MM.1S (cell line): ENCODE results near the gene ANKS6.

Source experiments
- DNase-seq: peaks from one replicate; pipeline ENCODE4 v3.0.0-alpha.2; 2015
- H2AFZ ChIP-seq: fragments of 300-600 bp; sonication (generic); 2 replicates; pipeline ENCODE4 v1.6.0; 2016; ENCODE audit warnings: antibody characterized with exemption, low read length
- H3F3A ChIP-seq: fragments of 300-600 bp; sonication (generic); 2 replicates; pipeline ENCODE4 v1.6.1; 2016; ENCODE audit warnings: mild to moderate bottlenecking, antibody characterized with exemption, low read length, moderate library complexity, mixed read lengths; ENCODE audit not compliant: insufficient read depth
- H3K27ac ChIP-seq: fragments of 300-600 bp; sonication (generic); 2 replicates; pipeline ENCODE4 v1.5.1; 2016; ENCODE audit warnings: mild to moderate bottlenecking, low read length
- H3K27me3 ChIP-seq: fragments of 300-600 bp; sonication (generic); replicated peaks from 2 replicates; pipeline ENCODE4 v1.6.0; 2016; ENCODE audit warnings: low read length; ENCODE audit not compliant: insufficient read depth
- H3K36me3 ChIP-seq: fragments of 300-600 bp; sonication (generic); replicated peaks from 2 replicates; pipeline ENCODE4 v1.6.1; 2016; ENCODE audit warnings: mild to moderate bottlenecking, low read length, mixed read lengths; ENCODE audit not compliant: insufficient read depth
- H3K4me1 ChIP-seq: fragments of 300-600 bp; sonication (generic); 2 replicates; pipeline ENCODE4 v1.6.1; 2016; ENCODE audit warnings: low read length, mixed read lengths
- H3K4me2 ChIP-seq: fragments of 300-600 bp; sonication (generic); 2 replicates; pipeline ENCODE4 v1.6.0; 2016; ENCODE audit warnings: low read depth, low read length
- H3K4me3 ChIP-seq: fragments of 300-600 bp; sonication (generic); 2 replicates; pipeline ENCODE4 v1.5.1; 2016; ENCODE audit warnings: low read length, mixed read lengths
- H3K79me2 ChIP-seq: fragments of 300-600 bp; sonication (generic); 2 replicates; pipeline ENCODE4 v1.6.1; 2016; ENCODE audit warnings: mixed run types, low read length, mixed read lengths
- H3K9ac ChIP-seq: fragments of 300-600 bp; sonication (generic); 2 replicates; pipeline ENCODE4 v1.6.1; 2016; ENCODE audit warnings: low read length, mixed read lengths
- H3K9me2 ChIP-seq: fragments of 300-600 bp; sonication (generic); replicated peaks from 2 replicates; pipeline ENCODE4 v1.6.1; 2016; ENCODE audit warnings: mild to moderate bottlenecking, low read length, mixed read lengths; ENCODE audit not compliant: insufficient read depth
- H3K9me3 ChIP-seq: fragments of 300-600 bp; sonication (generic); replicated peaks from 2 replicates; pipeline ENCODE4 v1.6.1; 2016; ENCODE audit warnings: mild to moderate bottlenecking, low read length, mixed read lengths; ENCODE audit not compliant: insufficient read depth
- H4K20me1 ChIP-seq: fragments of 300-600 bp; sonication (generic); 2 replicates; pipeline ENCODE4 v1.6.1; 2016; ENCODE audit warnings: mild to moderate bottlenecking, low read length, moderate library complexity, mixed read lengths; ENCODE audit not compliant: insufficient read depth
- CTCF ChIP-seq: fragments of 300-600 bp; sonication (generic); IDR thresholded peaks from 2 replicates; pipeline ENCODE4 v1.5.1; 2016; ENCODE audit warnings: antibody characterized with exemption, low read length, mixed read lengths
- EZH2 ChIP-seq: fragments of 300-600 bp; sonication (generic); optimal IDR thresholded peaks from 2 replicates; pipeline ENCODE3; 2017; ENCODE audit warnings: low read depth, mild to moderate bottlenecking, antibody characterized with exemption, low read length, mixed read lengths
- EZH2phosphoT487 ChIP-seq: fragments of 300-600 bp; sonication (generic); IDR thresholded peaks from 2 replicates; pipeline ENCODE4 v1.6.1; 2018; ENCODE audit warnings: antibody characterized with exemption, low read length

ANKS6 gene

GRCh38 chr9:98801561-98801960 lies 5.2 kb upstream of the ANKS6 start:
- Histone ChIP-seq H3K4me3 (no peak overlapping the region), H3K27ac (no peak overlapping the region), H3K9ac (no peak overlapping the region), H3K27me3 (peaks cover 5% of the 10 kb centered on the region), H2AFZ (no peak overlapping the region), H4K20me1 (no peaks in the 10 kb centered on the region), H3K36me3 (no peaks in the 10 kb centered on the region), H3K9me3 (no peaks in the 10 kb centered on the region), H3K4me1 (no peaks in the 10 kb centered on the region), H3F3A (no peaks in the 10 kb centered on the region), H3K79me2 (no peaks in the 10 kb centered on the region), H3K9me2 (no peaks in the 10 kb centered on the region), H3K4me2 (no peak overlapping the region)
- DNase-seq = no peak
- TF ChIP-seq EZH2phosphoT487 (no peak), CTCF (no peak), EZH2 (no peak)

- H3K9me3 ChIP-seq = no peaks in the 10 kb centered on the region
- no peak overlapping the region for H2AFZ ChIP-seq
- no peaks in the 10 kb centered on the region for H3K9me2 ChIP-seq
- no peak overlapping the region for H3K27ac ChIP-seq
- no peaks in the 10 kb centered on the region for H3K36me3 ChIP-seq
- H3K79me2 ChIP-seq = peaks cover 8% of the 10 kb centered on the region; the same call in 1 of the 2 replicates
- no peak for DNase-seq
- no peak overlapping the region for H3K4me2 ChIP-seq
- no peaks in the 10 kb centered on the region for H4K20me1 ChIP-seq
- no peak overlapping the region for H3K9ac ChIP-seq
- H3K4me3 ChIP-seq = no peak overlapping the region
- peaks cover 4% of the 10 kb centered on the region; the same call in 1 of the 2 replicates for H3K4me1 ChIP-seq
- H3F3A ChIP-seq = no peaks in the 10 kb centered on the region
- H3K27me3 ChIP-seq = peaks cover 5% of the 10 kb centered on the region
- TF ChIP-seq CTCF (no peak), EZH2 (no peak), EZH2phosphoT487 (no peak)
Observed at GRCh38 chr9:98798254-98798653, 1.9 kb upstream of the ANKS6 start.

GRCh38 chr9:98797491-98797890 lies 1.1 kb upstream of the ANKS6 start:
- no peaks in the 10 kb centered on the region for H3K36me3 ChIP-seq
- no peak for DNase-seq
- no peak overlapping the region for H3K27ac ChIP-seq

More at GRCh38 chr9:98797491-98797890, 1.1 kb upstream of the ANKS6 start:
- H3K9me2 ChIP-seq = no peaks in the 10 kb centered on the region
- peaks cover 5% of the 10 kb centered on the region for H3K27me3 ChIP-seq
- H3K9me3 ChIP-seq = no peaks in the 10 kb centered on the region
- no peak overlapping the region for H3K9ac ChIP-seq
- peaks cover 8% of the 10 kb centered on the region; the same call in 1 of the 2 replicates for H3K79me2 ChIP-seq
- no peak overlapping the region for H3K4me3 ChIP-seq
- H3F3A ChIP-seq = no peaks in the 10 kb centered on the region
- peaks cover 4% of the 10 kb centered on the region; the same call in 1 of the 2 replicates for H3K4me1 ChIP-seq
- no peaks in the 10 kb centered on the region for H4K20me1 ChIP-seq
- no peak overlapping the region for H2AFZ ChIP-seq
- no peak overlapping the region for H3K4me2 ChIP-seq
- TF ChIP-seq EZH2 = no peak
- TF ChIP-seq CTCF = no peak
- TF ChIP-seq EZH2phosphoT487 = no peak
